Measurements from ENCODE around the gene VAMP3.
"Not testable (repeated sequence)": the region's sequence is repeated elsewhere in the genome, so short reads cannot be mapped to it uniquely, and the experiment has no call there.

The VAMP3 gene

GRCh38 chr1:7786795-7787194, 15.7 kb downstream of the VAMP3 start:
- Histone ChIP-seq H3K4me3 (ENCODE audit: insufficient read length, low read depth) (no peak overlapping the region), H3K9me3 (ENCODE audit: insufficient read depth, low read length) (peaks cover 29% of the 10 kb centered on the region), H3K9ac (ENCODE audit: insufficient read length, low read depth) (no peak overlapping the region), H3K27me3 (ENCODE audit: insufficient read depth, insufficient read length) (peaks cover 5% of the 10 kb centered on the region), H3K36me3 (ENCODE audit: insufficient read depth, insufficient read length, low read length) (peaks cover 9% of the 10 kb centered on the region), H3K4me1 (ENCODE audit: insufficient read depth, insufficient read length) (no peaks in the 10 kb centered on the region)
- TF ChIP-seq YY1 (IDR thresholded peaks at IDR 0.05; ENCODE audit: insufficient read depth, insufficient read length) (no peak), SUZ12 (IDR thresholded peaks at IDR 0.05; ENCODE audit: extremely low read depth, insufficient read depth, insufficient read length) (no peak), ZNF274 (IDR thresholded peaks at IDR 0.05; ENCODE audit: low read depth, low read length) (no peak)
- DNase-seq (ENCODE audit: low read depth, low spot score), result no peak

GRCh38 chr1:7789828-7790227, 18.7 kb downstream of the VAMP3 start:
- H3K9ac ChIP-seq (ENCODE audit: insufficient read length, low read depth), result no peak overlapping the region
- H3K4me3 ChIP-seq (ENCODE audit: insufficient read length, low read depth), result no peak overlapping the region
- TF ChIP-seq SUZ12 (IDR thresholded peaks at IDR 0.05; ENCODE audit: extremely low read depth, insufficient read depth, insufficient read length), result no peak
- no peak for TF ChIP-seq ZNF274 (IDR thresholded peaks at IDR 0.05; ENCODE audit: low read depth, low read length)
- TF ChIP-seq YY1 (IDR thresholded peaks at IDR 0.05; ENCODE audit: insufficient read depth, insufficient read length), result no peak
- peaks cover 9% of the 10 kb centered on the region for H3K36me3 ChIP-seq (ENCODE audit: insufficient read depth, insufficient read length, low read length)
- peaks cover 36% of the 10 kb centered on the region for H3K9me3 ChIP-seq (ENCODE audit: insufficient read depth, low read length)
- no peak for DNase-seq (ENCODE audit: low read depth, low spot score)
- no peaks in the 10 kb centered on the region for H3K4me1 ChIP-seq (ENCODE audit: insufficient read depth, insufficient read length)
- H3K27me3 ChIP-seq (ENCODE audit: insufficient read depth, insufficient read length), result peaks cover 3% of the 10 kb centered on the region

GRCh38 chr1:7791027-7791426, 19.9 kb downstream of the VAMP3 start:
- H3K4me3 ChIP-seq (ENCODE audit: insufficient read length, low read depth); H3K9ac ChIP-seq (ENCODE audit: insufficient read length, low read depth): not testable (repeated sequence)
- H3K9me3 ChIP-seq (ENCODE audit: insufficient read depth, low read length), result peaks cover 36% of the 10 kb centered on the region

GRCh38 chr1:7795406-7795805, 24.3 kb downstream of the VAMP3 start:
- H3K9ac ChIP-seq (ENCODE audit: insufficient read length, low read depth), result no peak overlapping the region
- no peak overlapping the region for H3K4me3 ChIP-seq (ENCODE audit: insufficient read length, low read depth)
- H3K36me3 ChIP-seq (ENCODE audit: insufficient read depth, insufficient read length, low read length), result no peaks in the 10 kb centered on the region
- no peak for DNase-seq (ENCODE audit: low read depth, low spot score)
- TF ChIP-seq ZNF274 (IDR thresholded peaks at IDR 0.05; ENCODE audit: low read depth, low read length) (no peak), SUZ12 (IDR thresholded peaks at IDR 0.05; ENCODE audit: extremely low read depth, insufficient read depth, insufficient read length) (no peak), YY1 (IDR thresholded peaks at IDR 0.05; ENCODE audit: insufficient read depth, insufficient read length) (no peak)
- H3K27me3 ChIP-seq (ENCODE audit: insufficient read depth, insufficient read length), result no peaks in the 10 kb centered on the region
- no peaks in the 10 kb centered on the region for H3K4me1 ChIP-seq (ENCODE audit: insufficient read depth, insufficient read length)
- peaks cover 22% of the 10 kb centered on the region for H3K9me3 ChIP-seq (ENCODE audit: insufficient read depth, low read length)

More at GRCh38 chr1:7791027-7791426, 19.9 kb downstream of the VAMP3 start:
- H3K4me1 ChIP-seq (ENCODE audit: insufficient read depth, insufficient read length); H3K27me3 ChIP-seq (ENCODE audit: insufficient read depth, insufficient read length); H3K36me3 ChIP-seq (ENCODE audit: insufficient read depth, insufficient read length, low read length); DNase-seq (ENCODE audit: low read depth, low spot score): not testable (repeated sequence)

GRCh38 chr1:7805460-7805859, 34.4 kb downstream of the VAMP3 start:
- H3K4me1 ChIP-seq (ENCODE audit: insufficient read depth, insufficient read length), result no peaks in the 10 kb centered on the region
- no peaks in the 10 kb centered on the region for H3K27me3 ChIP-seq (ENCODE audit: insufficient read depth, insufficient read length)
- no peaks in the 10 kb centered on the region for H3K9me3 ChIP-seq (ENCODE audit: insufficient read depth, low read length)
- no peak overlapping the region for H3K4me3 ChIP-seq (ENCODE audit: insufficient read length, low read depth)
- H3K9ac ChIP-seq (ENCODE audit: insufficient read length, low read depth), result no peak overlapping the region
- DNase-seq (ENCODE audit: low read depth, low spot score), result no peak
- H3K36me3 ChIP-seq (ENCODE audit: insufficient read depth, insufficient read length, low read length), result peaks cover 2% of the 10 kb centered on the region
- TF ChIP-seq ZNF274 (IDR thresholded peaks at IDR 0.05; ENCODE audit: low read depth, low read length) (no peak), SUZ12 (IDR thresholded peaks at IDR 0.05; ENCODE audit: extremely low read depth, insufficient read depth, insufficient read length) (no peak), YY1 (IDR thresholded peaks at IDR 0.05; ENCODE audit: insufficient read depth, insufficient read length) (no peak)

GRCh38 chr1:7808253-7808844, 37.3 kb downstream of the VAMP3 start:
- no peak for DNase-seq (ENCODE audit: low read depth, low spot score)

GRCh38 chr1:7809742-7810141, 38.6 kb downstream of the VAMP3 start:
- no peaks in the 10 kb centered on the region for H3K27me3 ChIP-seq (ENCODE audit: insufficient read depth, insufficient read length)
- no peaks in the 10 kb centered on the region for H3K36me3 ChIP-seq (ENCODE audit: insufficient read depth, insufficient read length, low read length)
- H3K9me3 ChIP-seq (ENCODE audit: insufficient read depth, low read length), result peaks cover 19% of the 10 kb centered on the region
- H3K9ac ChIP-seq (ENCODE audit: insufficient read length, low read depth), result no peak overlapping the region
- no peaks in the 10 kb centered on the region for H3K4me1 ChIP-seq (ENCODE audit: insufficient read depth, insufficient read length)
- TF ChIP-seq SUZ12 (IDR thresholded peaks at IDR 0.05; ENCODE audit: extremely low read depth, insufficient read depth, insufficient read length) (no peak), YY1 (IDR thresholded peaks at IDR 0.05; ENCODE audit: insufficient read depth, insufficient read length) (no peak), ZNF274 (IDR thresholded peaks at IDR 0.05; ENCODE audit: low read depth, low read length) (no peak)
- no peak for DNase-seq (ENCODE audit: low read depth, low spot score)
- no peak overlapping the region for H3K4me3 ChIP-seq (ENCODE audit: insufficient read length, low read depth)

More at GRCh38 chr1:7808253-7808844, 37.3 kb downstream of the VAMP3 start:
- no peak for TF ChIP-seq YY1 (IDR thresholded peaks at IDR 0.05; ENCODE audit: insufficient read depth, insufficient read length)
- TF ChIP-seq ZNF274 (IDR thresholded peaks at IDR 0.05; ENCODE audit: low read depth, low read length), result no peak
- TF ChIP-seq SUZ12 (IDR thresholded peaks at IDR 0.05; ENCODE audit: extremely low read depth, insufficient read depth, insufficient read length), result no peak
- H3K9me3 ChIP-seq (ENCODE audit: insufficient read depth, low read length), result peaks cover 8% of the 10 kb centered on the region
- H3K9ac ChIP-seq (ENCODE audit: insufficient read length, low read depth), result no peak overlapping the region
- no peaks in the 10 kb centered on the region for H3K27me3 ChIP-seq (ENCODE audit: insufficient read depth, insufficient read length)
- H3K4me1 ChIP-seq (ENCODE audit: insufficient read depth, insufficient read length), result no peaks in the 10 kb centered on the region
- no peaks in the 10 kb centered on the region for H3K36me3 ChIP-seq (ENCODE audit: insufficient read depth, insufficient read length, low read length)
- no peak overlapping the region for H3K4me3 ChIP-seq (ENCODE audit: insufficient read length, low read depth)
